Loucy (cell line): ENCODE measurements around the gene ITGA6.

ENCODE experiments used
- H2AFZ ChIP-seq: fragments of 200-600 bp; sonication (generic); 2 replicates; pipeline ENCODE4 v1.6.0; 2016; ENCODE audit warnings: antibody characterized with exemption, mild to moderate bottlenecking, low read length, moderate library complexity
- H3F3A ChIP-seq: fragments of 200-600 bp; 2 replicates; pipeline ENCODE4 v1.6.0; 2016; ENCODE audit warnings: antibody characterized with exemption, low read depth, mild to moderate bottlenecking
- H3K27me3 ChIP-seq: fragments of 200-600 bp; sonication (generic); 2 replicates; pipeline ENCODE4 v1.6.1; 2014; ENCODE audit warnings: low read length, mild to moderate bottlenecking; ENCODE audit not compliant: insufficient read depth, poor library complexity, severe bottlenecking
- H3K36me3 ChIP-seq: fragments of 200-600 bp; sonication (generic); 2 replicates; pipeline ENCODE4 v1.6.1; 2016; ENCODE audit warnings: low read length; ENCODE audit not compliant: insufficient read depth
- H3K4me1 ChIP-seq: fragments of 200-600 bp; sonication (generic); 2 replicates; pipeline ENCODE4 v1.5.1; 2014; ENCODE audit warnings: low read length, mild to moderate bottlenecking; ENCODE audit not compliant: insufficient read depth, poor library complexity, severe bottlenecking
- H3K4me2 ChIP-seq: fragments of 200-600 bp; sonication (generic); 2 replicates; pipeline ENCODE4 v1.6.0; 2014; ENCODE audit warnings: antibody characterized with exemption, low read length, low read depth, mild to moderate bottlenecking; ENCODE audit not compliant: poor library complexity, severe bottlenecking
- H3K4me3 ChIP-seq: fragments of 200-600 bp; sonication (generic); 2 replicates; pipeline ENCODE4 v1.5.1; 2014; ENCODE audit warnings: low read length, mild to moderate bottlenecking, mixed read lengths; ENCODE audit not compliant: poor library complexity, severe bottlenecking
- H3K79me2 ChIP-seq: fragments of 200-600 bp; sonication (generic); 2 replicates; pipeline ENCODE4 v1.6.1; 2014; ENCODE audit warnings: low read length; ENCODE audit not compliant: insufficient read depth
- H3K9ac ChIP-seq: fragments of 200-600 bp; sonication (generic); 2 replicates; pipeline ENCODE4 v1.6.0; 2014; ENCODE audit warnings: mild to moderate bottlenecking, low read depth, low read length, moderate library complexity; ENCODE audit not compliant: poor library complexity, severe bottlenecking
- H3K9me2 ChIP-seq: fragments of 200-600 bp; sonication (generic); replicated peaks from 2 replicates; pipeline ENCODE4 v1.6.1; 2016; ENCODE audit warnings: low read depth, low read length, mixed read lengths
- H3K9me3 ChIP-seq: fragments of 200-600 bp; sonication (generic); 2 replicates; pipeline ENCODE4 v1.6.1; 2014; ENCODE audit warnings: mild to moderate bottlenecking, antibody characterized with exemption, low read length, low read depth; ENCODE audit not compliant: insufficient read depth
- H4K20me1 ChIP-seq: fragments of 200-600 bp; sonication (generic); 2 replicates; pipeline ENCODE4 v1.6.0; 2014; ENCODE audit warnings: antibody characterized with exemption, low read length, mild to moderate bottlenecking; ENCODE audit not compliant: insufficient read depth, poor library complexity, severe bottlenecking
- CTCF ChIP-seq: fragments of 200-600 bp; sonication (generic); conservative IDR thresholded peaks from 2 replicates; pipeline ENCODE4 v1.5.1; 2014; ENCODE audit warnings: mild to moderate bottlenecking, antibody characterized with exemption, low read length
- EZH2phosphoT487 ChIP-seq: fragments of 200-600 bp; IDR thresholded peaks from 2 replicates; pipeline ENCODE4 v1.6.1; 2018; ENCODE audit warnings: antibody characterized with exemption, mild to moderate bottlenecking, moderate library complexity, borderline replicate concordance

The ITGA6 gene

GRCh38 chr2:172435606-172435911 is 8.2 kb downstream of the ITGA6 start:
- peaks cover 83% of the 10 kb centered on the region for H4K20me1 ChIP-seq
- no peaks in the 10 kb centered on the region for H3K9me3 ChIP-seq
- no peak overlapping the region for H3K9ac ChIP-seq
- no peak overlapping the region for H3K4me3 ChIP-seq
- peaks cover 82% of the 10 kb centered on the region for H3K4me1 ChIP-seq
- H3K79me2 ChIP-seq, result peaks cover 98% of the 10 kb centered on the region
- no peak overlapping the region for H2AFZ ChIP-seq
- no peaks in the 10 kb centered on the region for H3K27me3 ChIP-seq
- peaks cover 6% of the 10 kb centered on the region for H3F3A ChIP-seq
- H3K9me2 ChIP-seq, result no peaks in the 10 kb centered on the region
- peak overlapping the region; percentile 87 for H3K4me2 ChIP-seq
- H3K36me3 ChIP-seq, result no peaks in the 10 kb centered on the region
- no peak for TF ChIP-seq CTCF

GRCh38 chr2:172436889-172437288 is 9.5 kb downstream of the ITGA6 start:
- peaks cover 96% of the 10 kb centered on the region for H3K79me2 ChIP-seq
- no peaks in the 10 kb centered on the region for H3K36me3 ChIP-seq
- H3K4me1 ChIP-seq, result peaks cover 78% of the 10 kb centered on the region
- peaks cover 6% of the 10 kb centered on the region for H3F3A ChIP-seq
- no peak overlapping the region for H3K9ac ChIP-seq
- H3K9me3 ChIP-seq, result no peaks in the 10 kb centered on the region
- no peaks in the 10 kb centered on the region for H3K27me3 ChIP-seq
- no peak overlapping the region for H3K4me3 ChIP-seq
- H4K20me1 ChIP-seq, result peaks cover 86% of the 10 kb centered on the region
- no peak overlapping the region for H2AFZ ChIP-seq
- H3K4me2 ChIP-seq, result peak overlapping the region; percentile 87
- TF ChIP-seq CTCF (no peak), EZH2phosphoT487 (no peak)
- no peaks in the 10 kb centered on the region for H3K9me2 ChIP-seq

- no peak overlapping the region for H3K9ac ChIP-seq
- no peaks in the 10 kb centered on the region for H3K9me3 ChIP-seq
- peaks cover 6% of the 10 kb centered on the region for H3F3A ChIP-seq
- TF ChIP-seq EZH2phosphoT487 (no peak), CTCF (no peak)
- peak overlapping the region; percentile 87 for H3K4me2 ChIP-seq
- H3K4me3 ChIP-seq, result peak overlapping the region; percentile 4
- peaks cover 86% of the 10 kb centered on the region for H4K20me1 ChIP-seq
- H3K27me3 ChIP-seq, result no peaks in the 10 kb centered on the region
- H3K4me1 ChIP-seq, result peaks cover 77% of the 10 kb centered on the region
- peaks cover 96% of the 10 kb centered on the region for H3K79me2 ChIP-seq
- no peak overlapping the region for H2AFZ ChIP-seq
- no peaks in the 10 kb centered on the region for H3K9me2 ChIP-seq
- H3K36me3 ChIP-seq, result no peaks in the 10 kb centered on the region
Observed at GRCh38 chr2:172437419-172438341, 10.3 kb downstream of the ITGA6 start.
